ENCODE results near the gene OTOA. TPM values are rescaled to one million over a fixed set of nuclear protein-coding genes. Genes with fewer than 3 reads are reported as not detected.
"Not testable (repeated sequence)": the region's sequence is repeated elsewhere in the genome, so short reads cannot be mapped to it uniquely, and the experiment has no call there.

The OTOA gene
- total and polyA plus RNA-seq, 2 of the 8 experiments (the other 6 are each of a cell fraction or from before 2014, with no cell fraction given): 0.06 to 0.32 TPM

- H3K79me2 ChIP-seq (ENCODE audit: control insufficient read depth in 1 of 2, insufficient read depth in 2 of 2, low read length in 2 of 2); H3K4me1 ChIP-seq (replicated peaks in 1 of 4; ENCODE audit: control insufficient read depth in 3 of 4, insufficient read depth in 4 of 4, low read length in 3 of 4); H3K79me1 ChIP-seq (ENCODE audit: low read depth, low read length); H2AFZ ChIP-seq (ENCODE audit: low read length); H2BK5ac ChIP-seq (ENCODE audit: low read depth, low read length); H3K27ac ChIP-seq (ENCODE audit: low read depth, low read length); H3K4me3 ChIP-seq (ENCODE audit: extremely low read depth in 1 of 4, insufficient read depth in 2 of 4, low read depth in 3 of 4, low read length in 4 of 4); H3K9ac ChIP-seq (replicated peaks in 1 of 4; ENCODE audit: extremely low read depth in 1 of 4, low read depth in 3 of 4, low read length in 3 of 4); H3K23me2 ChIP-seq (ENCODE audit: low read depth, low read length); H3K23ac ChIP-seq (ENCODE audit: insufficient read length); H2BK15ac ChIP-seq (ENCODE audit: low read length); H2AK5ac ChIP-seq (ENCODE audit: low read depth, low read length); H4K8ac ChIP-seq (ENCODE audit: extremely low read depth, insufficient read depth, low read length); H3K18ac ChIP-seq (ENCODE audit: extremely low read depth, low read length); H2BK12ac ChIP-seq (ENCODE audit: low read depth, low read length); FAIRE-seq; H3K14ac ChIP-seq (ENCODE audit: insufficient read length); H4K20me1 ChIP-seq (replicated peaks in 1 of 2; ENCODE audit: control insufficient read depth in 1 of 2, insufficient read depth in 2 of 2, low read length in 2 of 2); H3K27me3 ChIP-seq (replicated peaks in 1 of 4; ENCODE audit: control insufficient read depth in 3 of 4, extremely low read depth in 1 of 4, insufficient read depth in 3 of 4, low read length in 3 of 4); H3K4me2 ChIP-seq (ENCODE audit: insufficient read depth in 1 of 2, low read depth in 2 of 2, low read length in 2 of 2); POLR2A ChIA-PET (ENCODE audit: partially characterized antibody); DNase-seq (ENCODE audit: low read depth in 1 of 2, low spot score in 2 of 2); H3K9me3 ChIP-seq (ENCODE audit: insufficient read depth in 2 of 2, low read depth in 1 of 2, low read length in 1 of 2); H4K91ac ChIP-seq (replicated peaks; ENCODE audit: insufficient read length, low read length); H4K5ac ChIP-seq (ENCODE audit: insufficient read length, low read depth, low read length); H3K56ac ChIP-seq (replicated peaks; ENCODE audit: insufficient read length, low read depth, low read length); H3K4ac ChIP-seq (replicated peaks; ENCODE audit: insufficient read length, low read depth, low read length); H2BK120ac ChIP-seq (replicated peaks; ENCODE audit: low read depth, low read length); H2BK20ac ChIP-seq (ENCODE audit: low read length): not testable (repeated sequence)
- H3K36me3 ChIP-seq (ENCODE audit: control insufficient read depth in 2 of 4, insufficient read depth in 4 of 4, low read length in 3 of 4): peaks cover 0 to 36% (median 14%) of the 10 kb centered on the region in 4 experiments; a peak in 5 of 8 replicates
- WGBS, 2 experiments (ENCODE audit: extremely low coverage in 1 of 2, insufficient coverage in 1 of 2, insufficient read length in 1 of 2, insufficient replicate concordance in 2 of 2, low coverage in 1 of 2, low lambda C conversion rate in 2 of 2, missing lambda C conversion rate in 1 of 2): 99% methylated on average over 6 of the region's 6 CpGs; no CpG with 5 or more reads in 1 of the 2 experiments
- CTCF ChIA-PET (ENCODE audit: partially characterized antibody): interaction anchor here (1.3 to 2.3 kb wide), 3 partner anchors 9 to 77 kb away, joined by 4 to 8 read pairs (median 8); no protein-coding TSS in a partner anchor
These were observed 32.9 kb upstream of the OTOA start for GRCh38 chr16:21630866-21631265.

GRCh38 chr16:21631376-21631775, 32.4 kb upstream of the OTOA start:
- H4K20me1 ChIP-seq (replicated peaks in 1 of 2; ENCODE audit: control insufficient read depth in 1 of 2, insufficient read depth in 2 of 2, low read length in 2 of 2); H4K5ac ChIP-seq (ENCODE audit: insufficient read length, low read depth, low read length); H4K8ac ChIP-seq (ENCODE audit: extremely low read depth, insufficient read depth, low read length); H3K27me3 ChIP-seq (replicated peaks in 1 of 4; ENCODE audit: control insufficient read depth in 3 of 4, extremely low read depth in 1 of 4, insufficient read depth in 3 of 4, low read length in 3 of 4); H3K27ac ChIP-seq (ENCODE audit: low read depth, low read length); DNase-seq (ENCODE audit: low read depth in 1 of 2, low spot score in 2 of 2); POLR2A ChIA-PET (ENCODE audit: partially characterized antibody); H2BK120ac ChIP-seq (replicated peaks; ENCODE audit: low read depth, low read length); H3K23me2 ChIP-seq (ENCODE audit: low read depth, low read length); H3K4me1 ChIP-seq (replicated peaks in 1 of 4; ENCODE audit: control insufficient read depth in 3 of 4, insufficient read depth in 4 of 4, low read length in 3 of 4); H3K79me2 ChIP-seq (ENCODE audit: control insufficient read depth in 1 of 2, insufficient read depth in 2 of 2, low read length in 2 of 2); FAIRE-seq; H2BK15ac ChIP-seq (ENCODE audit: low read length); H3K23ac ChIP-seq (ENCODE audit: insufficient read length); H3K9me3 ChIP-seq (ENCODE audit: insufficient read depth in 2 of 2, low read depth in 1 of 2, low read length in 1 of 2); H2AFZ ChIP-seq (ENCODE audit: low read length); H4K91ac ChIP-seq (replicated peaks; ENCODE audit: insufficient read length, low read length); H3K14ac ChIP-seq (ENCODE audit: insufficient read length); H3K79me1 ChIP-seq (ENCODE audit: low read depth, low read length); H3K4me2 ChIP-seq (ENCODE audit: insufficient read depth in 1 of 2, low read depth in 2 of 2, low read length in 2 of 2); H3K9ac ChIP-seq (replicated peaks in 1 of 4; ENCODE audit: extremely low read depth in 1 of 4, low read depth in 3 of 4, low read length in 3 of 4); H2BK12ac ChIP-seq (ENCODE audit: low read depth, low read length); H2AK5ac ChIP-seq (ENCODE audit: low read depth, low read length); H2BK5ac ChIP-seq (ENCODE audit: low read depth, low read length); H2BK20ac ChIP-seq (ENCODE audit: low read length); H3K18ac ChIP-seq (ENCODE audit: extremely low read depth, low read length); H3K4ac ChIP-seq (replicated peaks; ENCODE audit: insufficient read length, low read depth, low read length); H3K56ac ChIP-seq (replicated peaks; ENCODE audit: insufficient read length, low read depth, low read length); H3K4me3 ChIP-seq (ENCODE audit: extremely low read depth in 1 of 4, insufficient read depth in 2 of 4, low read depth in 3 of 4, low read length in 4 of 4): not testable (repeated sequence)
- CTCF ChIA-PET (ENCODE audit: partially characterized antibody): interaction anchor here (2.3 kb wide), 1 partner anchor 10 kb away, joined by 8 read pairs; no protein-coding TSS in a partner anchor
- 94% methylated on average over 8 of the region's 8 CpGs; no CpG with 5 or more reads in 1 of the 2 experiments for WGBS, 2 experiments (ENCODE audit: extremely low coverage in 1 of 2, insufficient coverage in 1 of 2, insufficient read length in 1 of 2, insufficient replicate concordance in 2 of 2, low coverage in 1 of 2, low lambda C conversion rate in 2 of 2, missing lambda C conversion rate in 1 of 2)
- H3K36me3 ChIP-seq (ENCODE audit: control insufficient read depth in 2 of 4, insufficient read depth in 4 of 4, low read length in 3 of 4): peaks cover 0 to 36% (median 13%) of the 10 kb centered on the region in 4 experiments; a peak in 5 of 8 replicates

All from H1 (cell line).